IMR-90 (cell line): ENCODE measurements around the gene TAGLN. TPM values are rescaled to one million over a fixed set of nuclear protein-coding genes. Genes with fewer than 3 reads are reported as not detected.

ENCODE experiments used
- ATAC-seq: fragments of 200-7000 bp; cut with Tn5 transposase; 2 replicates; pipeline ENCODE4 v1.9.1; 2020; ENCODE audit warnings: low read depth, mild to moderate bottlenecking, moderate library complexity
- BruUV-seq: library from RNA; stranded (reverse); fragments of 400-500 nt; replicated peaks from 2 replicates; lab custom pipeline; 2021; lab: Mats Ljungman, UMichigan
- CTCF ChIA-PET: fragments of 300-600 bp; formaldehyde crosslinking; extraction: SDS; loops from one replicate; lab custom pipeline; 2021; ENCODE audit warnings: antibody characterized with exemption; lab: Yijun Ruan, JAX
- POLR2A ChIA-PET: fragments of 300-600 bp; sonication (Branson Sonifier 250); formaldehyde crosslinking; loops from one replicate; lab custom pipeline; 2022; ENCODE audit warnings: antibody characterized with exemption; ENCODE audit not compliant: unreplicated experiment; lab: Charles Lee
- DNase-seq: peaks from one replicate; pipeline ENCODE4 v3.0.0; 2013
- H2AFZ ChIP-seq: replicated peaks from 2 replicates; pipeline ENCODE3; 2013; ENCODE audit warnings: low read length, mild to moderate bottlenecking; ENCODE audit not compliant: poor library complexity
- H2AK5ac ChIP-seq: 2 replicates; pipeline ENCODE4 v1.6.1; 2013; ENCODE audit warnings: low read depth, low read length, inconsistent platforms
- H2AK9ac ChIP-seq: replicated peaks from 2 replicates; pipeline ENCODE3; 2013; ENCODE audit warnings: mild to moderate bottlenecking, low read depth, low read length, moderate library complexity; ENCODE audit not compliant: poor library complexity
- H2BK120ac ChIP-seq: 2 replicates; pipeline ENCODE4 v1.6.1; 2013; ENCODE audit warnings: low read depth, low read length, inconsistent platforms
- H2BK15ac ChIP-seq: 3 replicates; pipeline ENCODE4 v1.6.1; 2013; ENCODE audit warnings: low read depth, low read length, inconsistent platforms
- H2BK20ac ChIP-seq: 2 replicates; pipeline ENCODE4 v1.6.1; 2013; ENCODE audit warnings: low read depth, mild to moderate bottlenecking, inconsistent platforms, low read length, moderate library complexity
- H2BK5ac ChIP-seq: 2 replicates; pipeline ENCODE4 v1.6.1; 2013; ENCODE audit warnings: mild to moderate bottlenecking, low read depth, low read length, inconsistent platforms; ENCODE audit not compliant: poor library complexity, severe bottlenecking
- H3K14ac ChIP-seq: replicated peaks from 2 replicates; pipeline ENCODE4 v1.6.1; 2013; ENCODE audit warnings: low read depth, low read length, inconsistent platforms
- H3K18ac ChIP-seq: 2 replicates; pipeline ENCODE4 v1.6.1; 2013; ENCODE audit warnings: low read depth, low read length, control low read depth
- H3K23ac ChIP-seq: 2 replicates; pipeline ENCODE4 v1.6.1; 2013; ENCODE audit warnings: low read depth, low read length, inconsistent platforms
- H3K27ac ChIP-seq: 2 replicates; pipeline ENCODE4 v1.5.1; 2013; ENCODE audit warnings: mild to moderate bottlenecking, control low read depth, low read length; ENCODE audit not compliant: insufficient read depth
- H3K27me3 ChIP-seq: 2 replicates; pipeline ENCODE4 v1.6.1; 2013; ENCODE audit warnings: low read length; ENCODE audit not compliant: control insufficient read depth, insufficient read depth
- H3K36me3 ChIP-seq: 2 replicates; pipeline ENCODE4 v1.6.1; 2013; ENCODE audit warnings: low read length, mixed read lengths; ENCODE audit not compliant: control insufficient read depth, insufficient read depth
- H3K4ac ChIP-seq: 2 replicates; pipeline ENCODE4 v1.6.1; 2013; ENCODE audit warnings: low read depth, low read length, inconsistent platforms
- H3K4me1 ChIP-seq: 2 replicates; pipeline ENCODE4 v1.6.1; 2013; ENCODE audit warnings: low read length, mixed read lengths; ENCODE audit not compliant: control insufficient read depth, insufficient read depth
- H3K4me2 ChIP-seq: 2 replicates; pipeline ENCODE4 v1.6.1; 2013; ENCODE audit warnings: low read depth, mild to moderate bottlenecking, control low read depth, low read length, moderate library complexity
- H3K4me3 ChIP-seq: 2 replicates; pipeline ENCODE4 v1.5.1; 2013; ENCODE audit warnings: low read depth, mild to moderate bottlenecking, control low read depth, low read length, moderate library complexity; ENCODE audit not compliant: insufficient read depth
- H3K56ac ChIP-seq: 2 replicates; pipeline ENCODE4 v1.6.1; 2013; ENCODE audit warnings: low read length, inconsistent platforms; ENCODE audit not compliant: insufficient read depth; ENCODE audit errors: extremely low read depth
- H3K79me1 ChIP-seq, 2 experiments: 2 replicates each; pipeline ENCODE4 v1.6.1; 2013; ENCODE audit warnings: low read length in 2 of 2, inconsistent platforms in 1 of 2, low read depth in 1 of 2
- H3K9ac ChIP-seq: 2 replicates; pipeline ENCODE4 v1.6.1; 2013; ENCODE audit warnings: low read depth, low read length, control low read depth
- H3K9me1 ChIP-seq: 2 replicates; pipeline ENCODE4 v1.6.1; 2013; ENCODE audit warnings: low read length, inconsistent platforms; ENCODE audit not compliant: insufficient read depth
- H3K9me3 ChIP-seq: 2 replicates; pipeline ENCODE4 v1.6.1; 2013; ENCODE audit warnings: low read length; ENCODE audit not compliant: control insufficient read depth, insufficient read depth
- H4K20me1 ChIP-seq: 2 replicates; pipeline ENCODE4 v1.6.1; 2013; ENCODE audit warnings: low read length, inconsistent platforms; ENCODE audit not compliant: insufficient read depth
- H4K5ac ChIP-seq: 2 replicates; pipeline ENCODE4 v1.6.1; 2013; ENCODE audit warnings: mild to moderate bottlenecking, low read depth, low read length, control low read depth
- H4K8ac ChIP-seq, 2 experiments: 2 replicates each; pipeline ENCODE4 v1.6.1; 2013; ENCODE audit warnings: low read depth in 2 of 2, low read length in 2 of 2, control low read depth in 1 of 2, inconsistent platforms in 1 of 2
- H4K91ac ChIP-seq: 2 replicates; pipeline ENCODE4 v1.6.1; 2013; ENCODE audit warnings: low read depth, low read length, inconsistent platforms; ENCODE audit not compliant: insufficient read depth
- BHLHE40 ChIP-seq: fragments of 150-350 bp; IDR thresholded peaks from 2 replicates; pipeline ENCODE4 v1.6.1; 2016; ENCODE audit warnings: mild to moderate bottlenecking, low read depth, low read length
- CEBPB ChIP-seq: IDR thresholded peaks from 2 replicates; pipeline ENCODE4 v1.6.1; 2012; ENCODE audit warnings: low read depth, low read length, improper control_type of control experiment
- CHD1 ChIP-seq: IDR thresholded peaks from 2 replicates; pipeline ENCODE4 v1.6.1; 2012; ENCODE audit warnings: low read depth, low read length, improper control_type of control experiment
- CTCF ChIP-seq: conservative IDR thresholded peaks from 2 replicates; pipeline ENCODE4 v1.5.1; 2012; ENCODE audit warnings: mild to moderate bottlenecking, low read depth, low read length, improper control_type of control experiment
- ELK1 ChIP-seq: fragments of 150-350 bp; IDR thresholded peaks from 2 replicates; pipeline ENCODE4 v1.6.1; 2016; ENCODE audit warnings: low read depth, mild to moderate bottlenecking, low read length, moderate library complexity, borderline replicate concordance
- FOS ChIP-seq: fragments of 150-350 bp; IDR thresholded peaks from 2 replicates; pipeline ENCODE4 v1.6.1; 2016; ENCODE audit warnings: low read depth, low read length
- MAZ ChIP-seq: IDR thresholded peaks from 2 replicates; pipeline ENCODE4 v1.6.1; 2012; ENCODE audit warnings: low read depth, mild to moderate bottlenecking, low read length, improper control_type of control experiment, moderate library complexity, borderline replicate concordance
- MXI1 ChIP-seq: IDR thresholded peaks from 2 replicates; pipeline ENCODE4 v1.6.1; 2012; ENCODE audit warnings: low read depth, mild to moderate bottlenecking, low read length, moderate library complexity, borderline replicate concordance
- NFE2L2 ChIP-seq: fragments of 150-350 bp; IDR thresholded peaks from 2 replicates; pipeline ENCODE4 v1.6.1; 2016; ENCODE audit warnings: low read depth, mild to moderate bottlenecking, low read length
- POLR2A ChIP-seq: IDR thresholded peaks from 2 replicates; pipeline ENCODE4 v1.6.1; 2012; ENCODE audit warnings: mild to moderate bottlenecking, low read depth, low read length
- RAD21 ChIP-seq: IDR thresholded peaks from 2 replicates; pipeline ENCODE4 v1.6.1; 2012; ENCODE audit warnings: low read length, improper control_type of control experiment
- RCOR1 ChIP-seq: IDR thresholded peaks from 2 replicates; pipeline ENCODE4 v1.6.1; 2012; ENCODE audit warnings: mild to moderate bottlenecking, low read length, improper control_type of control experiment; ENCODE audit not compliant: insufficient replicate concordance
- RFX5 ChIP-seq: IDR thresholded peaks from 2 replicates; pipeline ENCODE4 v1.8.0; 2012; ENCODE audit warnings: low read depth, mild to moderate bottlenecking, low read length, moderate library complexity
- SMC3 ChIP-seq: fragments of 150-350 bp; IDR thresholded peaks from 2 replicates; pipeline ENCODE4 v1.6.1; 2016; ENCODE audit warnings: low read depth, mild to moderate bottlenecking, antibody characterized with exemption, low read length, moderate library complexity
- USF2 ChIP-seq: fragments of 150-350 bp; IDR thresholded peaks from 2 replicates; pipeline ENCODE4 v1.6.1; 2017; ENCODE audit warnings: mild to moderate bottlenecking, antibody characterized with exemption, low read length, low read depth
- WGBS, 2 experiments: methylation state at CpG; one replicate each; pipeline versions ENCODE4 v1.1.5 to v1.1.7; 2013; ENCODE audit warnings: missing lambda C conversion rate in 2 of 2; ENCODE audit not compliant: insufficient read length in 1 of 2; ENCODE audit errors: extremely low coverage in 2 of 2; 5-methylcytosine and 5-hydroxymethylcytosine counted together
- dilution Hi-C: fragments of 300-500 bp; cut with HindIII; formaldehyde crosslinking; loops from one replicate; pipeline ENCODE4 v1.14.3; 2018; ENCODE audit warnings: low sequenced_read_pairs; ENCODE audit not compliant: unreplicated experiment
- in situ Hi-C: fragments of 300-500 bp; cut with MboI; formaldehyde crosslinking; loops from 3 replicates; pipeline ENCODE4 v1.14.3; 2019; ENCODE audit warnings: low sequenced_read_pairs, inconsistent platforms, mixed read lengths
- intact Hi-C: fragments of 100-400 bp; cut with micrococcal nuclease; formaldehyde crosslinking; loops from 2 replicates; pipeline ENCODE4 v1.10.0; 2022
- polyA plus RNA-seq, 3 experiments: library from polyadenylated mRNA; depleted of rRNA; stranded (reverse); fragments of >200 nt; gene quantifications; 2 replicates each; pipeline ENCODE4 v1.2.3, GENCODE V29; 2012; ENCODE audit warnings: low replicate concordance in 1 of 3
- total RNA-seq: library from RNA; depleted of rRNA; stranded (reverse); fragments of >200 nt; gene quantifications from 2 replicates; pipeline ENCODE4 v1.2.3, GENCODE V29; 2012

TAGLN gene
- total and polyA plus RNA-seq, 2 of the 4 experiments (the other 2 are of a cell fraction): 2,558 to 3,760 TPM

GRCh38 chr11:117191680-117192400 lies 7.3 kb upstream of the TAGLN start:
- no peak for DNase-seq
- H2BK5ac ChIP-seq: no peak overlapping the region
- no peaks in the 10 kb centered on the region for H3K4me1 ChIP-seq
- no peak overlapping the region for H2BK20ac ChIP-seq
- H2AK5ac ChIP-seq: no peak overlapping the region
- H3K18ac ChIP-seq: no peak overlapping the region
- no peak overlapping the region for H3K27ac ChIP-seq
- TF ChIP-seq NFE2L2 (no peak), RCOR1 (no peak), RAD21 (no peak), MAZ (no peak), RFX5 (no peak), CTCF (no peak), ELK1 (no peak), USF2 (no peak), POLR2A (no peak), CEBPB (no peak), MXI1 (no peak), SMC3 (no peak), FOS (no peak), BHLHE40 (no peak), CHD1 (no peak)
- H3K14ac ChIP-seq: no peak overlapping the region
- no peaks in the 10 kb centered on the region for H4K20me1 ChIP-seq
- no peak overlapping the region for H3K4ac ChIP-seq
- WGBS, 2 experiments: 100% methylated on average over 9 of the region's 26 CpGs; no CpG with 5 or more reads in 1 of the 2 experiments
- no peak for ATAC-seq
- H3K4me3 ChIP-seq: no peak overlapping the region
- H4K8ac ChIP-seq: no peak overlapping the region
- POLR2A ChIA-PET: no interaction called here
- no peak overlapping the region for H3K23ac ChIP-seq
- intact Hi-C loops (no loop called here), dilution Hi-C loops (no loop called here), in situ Hi-C loops (no loop called here)
- no peak overlapping the region for H2BK15ac ChIP-seq
- no peak overlapping the region for H4K5ac ChIP-seq
- H3K36me3 ChIP-seq: peaks cover 66% of the 10 kb centered on the region
- no TSS peak for BruUV-seq
- CTCF ChIA-PET: interaction anchor here (0.5 kb wide), 1 partner anchor 22 kb away, joined by 5 read pairs; no protein-coding TSS in a partner anchor
- H3K56ac ChIP-seq: no peak overlapping the region
- H3K4me2 ChIP-seq: no peak overlapping the region
- H2AK9ac ChIP-seq: no peak overlapping the region
- H3K79me1 ChIP-seq: peaks cover 0 to 3% of the 10 kb centered on the region in 2 experiments; a peak in 2 of 4 replicates
- H3K9me3 ChIP-seq: no peaks in the 10 kb centered on the region
- no peak overlapping the region for H2AFZ ChIP-seq
- no peak overlapping the region for H4K91ac ChIP-seq
- peaks cover 4% of the 10 kb centered on the region; the same call in 1 of the 2 replicates for H3K9me1 ChIP-seq
- no peak overlapping the region for H3K9ac ChIP-seq
- H3K27me3 ChIP-seq: no peaks in the 10 kb centered on the region
- H2BK120ac ChIP-seq: no peak overlapping the region
